Smooth muscle cell (in vitro differentiated cells): ENCODE measurements around the gene TBC1D19. TPM values are rescaled to one million over a fixed set of nuclear protein-coding genes. Genes with fewer than 3 reads are reported as not detected.

Experiments
- DNase-seq: peaks from one replicate; lab custom pipeline; 2025; ENCODE audit not compliant: unreplicated experiment; lab: John Stamatoyannopoulos, UW
- H2AFZ ChIP-seq: fragments of 200-600 bp; sonication (generic); 2 replicates; pipeline ENCODE4 v1.6.0; 2016; ENCODE audit warnings: antibody characterized with exemption, low read depth, mild to moderate bottlenecking
- H3F3A ChIP-seq: fragments of 200-600 bp; sonication (generic); 2 replicates; pipeline ENCODE4 v1.6.0; 2017; ENCODE audit warnings: antibody characterized with exemption, low read depth
- H3K27ac ChIP-seq: fragments of 200-600 bp; sonication (generic); 2 replicates; pipeline ENCODE4 v1.5.1; 2016; ENCODE audit warnings: low read depth, mild to moderate bottlenecking
- H3K27me3 ChIP-seq: fragments of 200-600 bp; sonication (generic); 2 replicates; pipeline ENCODE4 v1.6.1; 2016; ENCODE audit warnings: low read depth, mild to moderate bottlenecking
- H3K36me3 ChIP-seq: fragments of 200-600 bp; sonication (generic); 2 replicates; pipeline ENCODE4 v1.5.1; 2016; ENCODE audit warnings: low read depth
- H3K4me1 ChIP-seq: fragments of 200-600 bp; sonication (generic); 2 replicates; pipeline ENCODE4 v1.5.1; 2016; ENCODE audit warnings: low read depth
- H3K4me2 ChIP-seq: fragments of 200-600 bp; sonication (generic); 2 replicates; pipeline ENCODE4 v1.6.0; 2016; ENCODE audit warnings: mild to moderate bottlenecking
- H3K4me3 ChIP-seq: fragments of 200-600 bp; sonication (generic); 2 replicates; pipeline ENCODE4 v1.5.1; 2016; ENCODE audit warnings: mild to moderate bottlenecking
- H3K79me2 ChIP-seq: fragments of 200-600 bp; sonication (generic); 2 replicates; pipeline ENCODE4 v1.6.0; 2016; ENCODE audit warnings: low read depth, mild to moderate bottlenecking
- H3K9ac ChIP-seq: fragments of 200-600 bp; sonication (generic); 2 replicates; pipeline ENCODE4 v1.6.0; 2016; ENCODE audit warnings: low read depth
- H3K9me3 ChIP-seq: fragments of 200-600 bp; sonication (generic); replicated peaks from 2 replicates; pipeline ENCODE4 v1.5.1; 2016; ENCODE audit warnings: low read depth
- H4K20me1 ChIP-seq: fragments of 200-600 bp; sonication (generic); 2 replicates; pipeline ENCODE4 v1.6.0; 2016; ENCODE audit warnings: low read depth
- CTCF ChIP-seq: fragments of 200-600 bp; sonication (generic); IDR thresholded peaks from 2 replicates; pipeline ENCODE4 v1.5.1; 2017; ENCODE audit warnings: borderline replicate concordance, mild to moderate bottlenecking, antibody characterized with exemption; ENCODE audit not compliant: insufficient read depth, poor library complexity, severe bottlenecking
- WGBS: methylation state at CpG from one replicate; pipeline ENCODE4 v1.1.7; 2016; ENCODE audit warnings: low lambda C conversion rate; 5-methylcytosine and 5-hydroxymethylcytosine counted together
- polyA plus RNA-seq: library from polyadenylated mRNA; unstranded; fragments of >200 nt; fragmentation: Nextera tagmentation; extraction: Ambion mirVana; gene quantifications from 2 replicates; pipeline ENCODE4 v1.2.1, GENCODE V29; 2016
- total RNA-seq: library from RNA; depleted of rRNA; stranded (reverse); fragments of >200 nt; gene quantifications from 2 replicates; pipeline ENCODE4 v1.2.3, GENCODE V29; 2014

The TBC1D19 gene
- total and polyA plus RNA-seq, 2 experiments from 2014 or later = 19.2 to 33.8 TPM

GRCh38 chr4:26753187-26753586, 169.3 kb downstream of the TBC1D19 start:
- WGBS = 93% methylated on average over 2 of the region's 2 CpGs
- H3K4me2 ChIP-seq = no peak overlapping the region
- no peaks in the 10 kb centered on the region for H3K27me3 ChIP-seq
- H3K4me3 ChIP-seq = no peak overlapping the region
- H3K9ac ChIP-seq = no peak overlapping the region
- H3K79me2 ChIP-seq = no peaks in the 10 kb centered on the region
- H3F3A ChIP-seq = no peaks in the 10 kb centered on the region
- no peaks in the 10 kb centered on the region for H3K4me1 ChIP-seq
- TF ChIP-seq CTCF = no peak
- H4K20me1 ChIP-seq = no peaks in the 10 kb centered on the region
- H3K36me3 ChIP-seq = peaks cover 17% of the 10 kb centered on the region
- no peak overlapping the region for H3K27ac ChIP-seq
- H3K9me3 ChIP-seq = no peaks in the 10 kb centered on the region
- DNase-seq = no peak
- no peak overlapping the region for H2AFZ ChIP-seq

GRCh38 chr4:26753617-26754016, 169.7 kb downstream of the TBC1D19 start:
- H3K4me1 ChIP-seq = no peaks in the 10 kb centered on the region
- WGBS = 86% methylated on average over 10 of the region's 10 CpGs
- H3K27ac ChIP-seq = no peak overlapping the region
- no peak for DNase-seq
- TF ChIP-seq CTCF = no peak
- H2AFZ ChIP-seq = no peak overlapping the region
- no peaks in the 10 kb centered on the region for H4K20me1 ChIP-seq
- H3K79me2 ChIP-seq = no peaks in the 10 kb centered on the region
- H3K27me3 ChIP-seq = no peaks in the 10 kb centered on the region
- no peaks in the 10 kb centered on the region for H3K9me3 ChIP-seq
- no peaks in the 10 kb centered on the region for H3F3A ChIP-seq
- H3K4me3 ChIP-seq = no peak overlapping the region
- H3K36me3 ChIP-seq = peaks cover 12% of the 10 kb centered on the region
- no peak overlapping the region for H3K9ac ChIP-seq
- no peak overlapping the region for H3K4me2 ChIP-seq

- no peaks in the 10 kb centered on the region for H3K9me3 ChIP-seq
- no peaks in the 10 kb centered on the region for H3K27me3 ChIP-seq
- H3K4me1 ChIP-seq = no peaks in the 10 kb centered on the region
- H3K27ac ChIP-seq = no peak overlapping the region
- H4K20me1 ChIP-seq = no peaks in the 10 kb centered on the region
- no peak overlapping the region for H2AFZ ChIP-seq
- H3K4me3 ChIP-seq = no peak overlapping the region
- H3K36me3 ChIP-seq = no peaks in the 10 kb centered on the region
- H3K9ac ChIP-seq = no peak overlapping the region
- WGBS = 89% methylated on average over 1 of the region's 1 CpG
- DNase-seq = no peak
- TF ChIP-seq CTCF = no peak
- H3K4me2 ChIP-seq = no peak overlapping the region
- H3K79me2 ChIP-seq = no peaks in the 10 kb centered on the region
- H3F3A ChIP-seq = no peaks in the 10 kb centered on the region
These were observed 173.9 kb downstream of the TBC1D19 start for GRCh38 chr4:26757751-26758150.

- no peaks in the 10 kb centered on the region for H3K9me3 ChIP-seq
- no peaks in the 10 kb centered on the region for H3K27me3 ChIP-seq
- DNase-seq = no peak
- no peaks in the 10 kb centered on the region for H3K79me2 ChIP-seq
- H3K4me3 ChIP-seq = no peak overlapping the region
- no peaks in the 10 kb centered on the region for H3K36me3 ChIP-seq
- no peak overlapping the region for H3K4me2 ChIP-seq
- 100% methylated on average over 1 of the region's 1 CpG for WGBS
- peaks cover 2% of the 10 kb centered on the region for H3K4me1 ChIP-seq
- H4K20me1 ChIP-seq = no peaks in the 10 kb centered on the region
- H3K27ac ChIP-seq = no peak overlapping the region
- no peak for TF ChIP-seq CTCF
- H2AFZ ChIP-seq = no peak overlapping the region
- H3K9ac ChIP-seq = no peak overlapping the region
- no peaks in the 10 kb centered on the region for H3F3A ChIP-seq
These were observed 175.0 kb downstream of the TBC1D19 start for GRCh38 chr4:26758899-26759298.
